ENCODE results near the gene NPTX1.

NPTX1 gene

DNA sequence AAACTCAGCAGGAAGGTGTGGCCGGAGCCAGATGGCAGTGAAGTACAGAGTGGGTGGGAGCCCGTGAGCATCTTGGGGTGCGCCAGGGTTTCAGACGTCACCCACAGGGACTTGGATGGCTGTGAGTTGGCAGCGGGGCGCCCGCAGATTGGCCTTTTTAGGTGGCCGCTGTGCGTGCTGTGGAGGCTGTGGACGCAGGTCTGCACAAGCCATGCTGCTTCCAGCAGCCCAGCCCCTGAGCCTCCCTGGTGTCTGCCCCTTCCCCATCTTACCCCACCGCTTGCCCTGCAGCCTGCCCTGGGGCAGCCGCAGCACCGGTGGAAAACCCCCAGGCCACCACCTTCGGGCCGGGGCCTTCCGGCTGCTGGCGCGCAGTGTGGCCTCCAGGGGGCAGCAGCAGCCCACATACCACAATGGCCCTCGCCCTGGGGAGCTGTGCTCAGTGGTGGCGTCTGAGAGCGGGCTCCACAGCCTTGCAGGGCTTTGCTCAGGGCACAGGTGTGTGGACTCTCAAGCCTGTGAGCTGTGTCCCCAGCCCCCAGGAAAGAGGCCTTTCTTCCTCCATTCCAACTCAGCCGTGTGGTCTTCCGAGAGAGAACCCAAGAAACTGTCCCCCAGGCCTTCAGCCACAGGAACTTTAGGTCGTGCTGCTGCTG, 49.6 kb downstream of the NPTX1 start:
- H3K9me3 ChIP-seq (replicated peaks; ENCODE audit: low read length) = no peaks in the 10 kb centered on the region
- H3K36me3 ChIP-seq (ENCODE audit: insufficient read depth, low read length) = no peaks in the 10 kb centered on the region
- no peaks in the 10 kb centered on the region for H3K27me3 ChIP-seq (ENCODE audit: control insufficient read depth, insufficient read depth, low read length)
- no peaks in the 10 kb centered on the region for H3K4me1 ChIP-seq (ENCODE audit: control insufficient read depth, insufficient read depth, low read length)
- H3K9ac ChIP-seq (ENCODE audit: low read depth, low read length) = no peak overlapping the region
- H3K4me3 ChIP-seq (ENCODE audit: low read length) = no peak overlapping the region
- no peak overlapping the region for H3K4me2 ChIP-seq (ENCODE audit: low read length)

- H3K9ac ChIP-seq (ENCODE audit: low read depth, low read length) = no peak overlapping the region
- H3K36me3 ChIP-seq (ENCODE audit: insufficient read depth, low read length) = no peaks in the 10 kb centered on the region
- no peaks in the 10 kb centered on the region for H3K27me3 ChIP-seq (ENCODE audit: control insufficient read depth, insufficient read depth, low read length)
- H3K4me2 ChIP-seq (ENCODE audit: low read length) = no peak overlapping the region
- no peak overlapping the region for H3K4me3 ChIP-seq (ENCODE audit: low read length)
- no peaks in the 10 kb centered on the region for H3K9me3 ChIP-seq (replicated peaks; ENCODE audit: low read length)
- H3K4me1 ChIP-seq (ENCODE audit: control insufficient read depth, insufficient read depth, low read length) = no peaks in the 10 kb centered on the region
Measured at GRCh38 chr17:80425835-80426426, 50.5 kb downstream of the NPTX1 start.

DNA sequence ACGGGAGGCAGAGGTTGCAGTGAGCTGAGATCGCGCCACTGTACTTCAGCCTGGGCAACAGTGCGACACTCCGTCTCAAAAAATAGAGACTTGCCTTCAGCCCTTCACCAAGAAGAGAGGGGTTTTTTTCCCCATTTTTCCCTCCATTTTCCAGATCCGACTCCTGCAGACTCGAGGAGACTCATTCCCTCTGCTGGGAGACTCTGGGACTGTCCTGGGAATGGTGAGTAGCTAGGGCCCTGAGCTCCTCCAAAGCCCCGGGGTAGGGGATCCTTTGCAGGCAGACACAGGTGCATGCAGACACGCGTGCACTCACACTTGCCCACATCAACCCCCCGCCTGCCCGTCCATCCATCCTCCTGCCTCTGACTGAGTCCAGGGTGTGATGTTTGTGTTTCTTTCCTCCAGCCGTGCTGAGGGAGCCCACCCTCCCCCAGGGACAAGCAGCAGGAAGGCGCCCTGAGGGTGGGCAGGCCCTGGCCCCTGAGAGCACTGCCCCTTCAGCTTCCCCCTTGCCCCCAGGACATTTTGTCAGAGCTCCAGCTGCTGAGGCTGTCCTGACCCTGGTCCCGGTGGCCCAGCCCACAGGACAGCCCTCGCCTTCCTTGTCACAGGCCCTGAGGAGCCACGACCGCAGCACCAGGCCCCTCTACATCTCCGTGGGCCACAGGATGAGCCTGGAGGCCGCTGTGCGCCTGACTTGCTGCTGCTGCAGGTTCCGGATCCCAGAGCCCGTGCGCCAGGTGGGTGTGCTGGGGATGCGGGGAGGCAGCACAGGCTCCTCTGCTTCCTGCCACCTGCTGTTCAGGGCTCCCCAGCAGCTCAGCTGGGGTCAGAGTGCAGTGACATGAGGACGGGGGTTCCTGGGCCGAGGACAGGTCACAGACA, 51.3 kb downstream of the NPTX1 start:
- H3K9ac ChIP-seq (ENCODE audit: low read depth, low read length) = no peak overlapping the region
- no peaks in the 10 kb centered on the region for H3K27me3 ChIP-seq (ENCODE audit: control insufficient read depth, insufficient read depth, low read length)
- H3K4me3 ChIP-seq (ENCODE audit: low read length) = no peak overlapping the region
- no peaks in the 10 kb centered on the region for H3K9me3 ChIP-seq (replicated peaks; ENCODE audit: low read length)
- H3K36me3 ChIP-seq (ENCODE audit: insufficient read depth, low read length) = peaks cover 3% of the 10 kb centered on the region
- no peak overlapping the region for H3K4me2 ChIP-seq (ENCODE audit: low read length)
- H3K4me1 ChIP-seq (ENCODE audit: control insufficient read depth, insufficient read depth, low read length) = no peaks in the 10 kb centered on the region

DNA sequence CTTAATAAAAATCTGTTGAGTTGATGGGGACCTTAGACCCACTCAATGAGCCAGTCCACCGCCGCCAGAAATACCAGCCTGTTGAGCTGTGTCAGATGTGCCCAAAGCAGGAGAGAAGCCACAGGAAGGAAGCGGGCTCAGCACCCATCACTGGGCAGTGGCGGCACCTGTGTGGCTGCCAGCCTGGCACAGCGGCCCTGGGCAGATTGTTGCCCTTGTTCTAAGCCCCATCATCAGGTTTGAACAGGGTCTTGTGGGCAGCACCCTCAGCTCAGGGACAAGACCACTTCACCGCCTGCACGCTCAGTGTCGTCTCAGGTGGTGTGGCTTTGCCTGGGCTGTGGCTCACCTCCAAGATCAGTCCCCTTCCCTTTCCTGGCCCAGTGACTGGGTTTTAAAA, 52.1 kb downstream of the NPTX1 start:
- no peak overlapping the region for H3K9ac ChIP-seq (ENCODE audit: low read depth, low read length)
- peaks cover 7% of the 10 kb centered on the region for H3K36me3 ChIP-seq (ENCODE audit: insufficient read depth, low read length)
- no peaks in the 10 kb centered on the region for H3K27me3 ChIP-seq (ENCODE audit: control insufficient read depth, insufficient read depth, low read length)
- H3K9me3 ChIP-seq (replicated peaks; ENCODE audit: low read length) = no peaks in the 10 kb centered on the region
- H3K4me1 ChIP-seq (ENCODE audit: control insufficient read depth, insufficient read depth, low read length) = no peaks in the 10 kb centered on the region
- no peak overlapping the region for H3K4me2 ChIP-seq (ENCODE audit: low read length)
- no peak overlapping the region for H3K4me3 ChIP-seq (ENCODE audit: low read length)

GRCh38 chr17:80423536-80424225, 52.7 kb downstream of the NPTX1 start:
- H3K36me3 ChIP-seq (ENCODE audit: insufficient read depth, low read length) = peaks cover 7% of the 10 kb centered on the region
- H3K4me3 ChIP-seq (ENCODE audit: low read length) = no peak overlapping the region
- no peak overlapping the region for H3K9ac ChIP-seq (ENCODE audit: low read depth, low read length)
- no peaks in the 10 kb centered on the region for H3K4me1 ChIP-seq (ENCODE audit: control insufficient read depth, insufficient read depth, low read length)
- no peak overlapping the region for H3K4me2 ChIP-seq (ENCODE audit: low read length)
- no peaks in the 10 kb centered on the region for H3K27me3 ChIP-seq (ENCODE audit: control insufficient read depth, insufficient read depth, low read length)
- H3K9me3 ChIP-seq (replicated peaks; ENCODE audit: low read length) = no peaks in the 10 kb centered on the region

GRCh38 chr17:80422981-80423380, 53.4 kb downstream of the NPTX1 start:
- H3K9ac ChIP-seq (ENCODE audit: low read depth, low read length) = no peak overlapping the region
- no peaks in the 10 kb centered on the region for H3K4me1 ChIP-seq (ENCODE audit: control insufficient read depth, insufficient read depth, low read length)
- H3K27me3 ChIP-seq (ENCODE audit: control insufficient read depth, insufficient read depth, low read length) = no peaks in the 10 kb centered on the region
- H3K36me3 ChIP-seq (ENCODE audit: insufficient read depth, low read length) = peaks cover 7% of the 10 kb centered on the region
- H3K9me3 ChIP-seq (replicated peaks; ENCODE audit: low read length) = no peaks in the 10 kb centered on the region
- H3K4me2 ChIP-seq (ENCODE audit: low read length) = no peak overlapping the region
- no peak overlapping the region for H3K4me3 ChIP-seq (ENCODE audit: low read length)

DNA sequence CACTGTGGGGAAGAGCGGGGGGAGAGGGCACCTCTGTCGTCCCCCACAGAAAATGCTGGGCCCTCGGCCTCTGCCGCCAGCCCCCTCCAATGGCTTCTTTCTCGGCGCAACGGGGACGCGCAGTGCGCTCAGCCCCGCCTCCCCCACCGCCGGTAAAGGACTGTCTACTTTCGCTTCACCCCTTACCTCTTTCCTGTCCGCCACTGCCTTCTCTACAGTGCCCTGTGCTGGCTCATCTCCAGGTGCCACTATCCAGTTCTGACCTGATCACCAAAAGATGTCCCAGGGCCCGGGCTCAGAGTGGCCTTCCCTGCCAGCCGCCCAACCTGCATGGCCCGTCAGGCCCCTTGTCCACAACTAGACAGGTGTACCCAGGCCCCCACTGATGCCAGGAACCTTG, 54.1 kb downstream of the NPTX1 start:
- no peak overlapping the region for H3K9ac ChIP-seq (ENCODE audit: low read depth, low read length)
- H3K9me3 ChIP-seq (replicated peaks; ENCODE audit: low read length) = no peaks in the 10 kb centered on the region
- H3K4me1 ChIP-seq (ENCODE audit: control insufficient read depth, insufficient read depth, low read length) = no peaks in the 10 kb centered on the region
- H3K4me2 ChIP-seq (ENCODE audit: low read length) = no peak overlapping the region
- H3K4me3 ChIP-seq (ENCODE audit: low read length) = no peak overlapping the region
- no peaks in the 10 kb centered on the region for H3K27me3 ChIP-seq (ENCODE audit: control insufficient read depth, insufficient read depth, low read length)
- H3K36me3 ChIP-seq (ENCODE audit: insufficient read depth, low read length) = peaks cover 13% of the 10 kb centered on the region

- Histone ChIP-seq H3K36me3 (ENCODE audit: insufficient read depth, low read length) (peaks cover 13% of the 10 kb centered on the region), H3K9me3 (replicated peaks; ENCODE audit: low read length) (no peaks in the 10 kb centered on the region), H3K4me3 (ENCODE audit: low read length) (no peak overlapping the region), H3K4me2 (ENCODE audit: low read length) (no peak overlapping the region), H3K27me3 (ENCODE audit: control insufficient read depth, insufficient read depth, low read length) (no peaks in the 10 kb centered on the region), H3K9ac (ENCODE audit: low read depth, low read length) (no peak overlapping the region), H3K4me1 (ENCODE audit: control insufficient read depth, insufficient read depth, low read length) (no peaks in the 10 kb centered on the region)
Measured at GRCh38 chr17:80421381-80422090, 54.9 kb downstream of the NPTX1 start.

DNA sequence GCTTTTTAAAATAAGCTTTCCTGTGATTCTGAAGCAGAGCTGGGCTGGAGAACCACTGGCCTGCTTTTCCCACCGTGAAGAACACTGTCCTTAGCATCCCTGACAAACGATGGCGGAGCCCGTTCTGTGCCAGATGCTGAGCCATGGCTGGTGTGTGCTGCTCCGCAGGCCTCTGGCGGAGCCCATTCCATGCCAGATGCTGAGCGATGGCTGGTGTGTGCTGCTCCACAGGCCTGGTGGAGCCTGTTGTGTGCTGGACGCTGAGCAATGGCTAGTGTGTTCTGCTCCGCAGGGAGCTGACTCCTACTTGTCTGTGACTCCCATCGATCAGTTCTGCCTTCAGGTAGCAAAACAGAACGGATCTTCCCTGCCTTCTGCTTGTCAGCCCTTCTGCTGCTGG, 57.2 kb downstream of the NPTX1 start:
- no peak overlapping the region for H3K9ac ChIP-seq (ENCODE audit: low read depth, low read length)
- H3K9me3 ChIP-seq (replicated peaks; ENCODE audit: low read length) = no peaks in the 10 kb centered on the region
- no peak overlapping the region for H3K4me2 ChIP-seq (ENCODE audit: low read length)
- peaks cover 1% of the 10 kb centered on the region for H3K27me3 ChIP-seq (ENCODE audit: control insufficient read depth, insufficient read depth, low read length)
- H3K4me3 ChIP-seq (ENCODE audit: low read length) = no peak overlapping the region
- H3K36me3 ChIP-seq (ENCODE audit: insufficient read depth, low read length) = peaks cover 13% of the 10 kb centered on the region
- peaks cover 8% of the 10 kb centered on the region for H3K4me1 ChIP-seq (ENCODE audit: control insufficient read depth, insufficient read depth, low read length)

DNA sequence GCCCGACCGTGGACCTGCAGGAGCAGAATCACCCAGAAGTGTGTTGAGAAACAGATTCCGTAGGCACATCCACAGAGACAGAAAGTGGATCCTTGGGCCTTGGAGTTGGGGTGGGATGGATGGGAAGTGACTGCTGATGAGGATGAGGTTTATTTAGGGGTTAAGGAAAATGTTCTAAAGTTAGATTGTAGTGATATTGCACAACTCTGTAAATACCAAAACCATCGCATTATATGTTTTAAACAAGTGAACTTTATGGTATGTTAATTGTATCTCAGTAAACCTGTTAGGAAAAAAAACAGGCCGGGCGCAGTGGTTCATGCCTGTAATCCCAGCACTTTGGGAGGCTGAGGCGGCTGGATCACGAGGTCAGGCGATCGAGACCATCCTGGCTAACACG, 57.8 kb downstream of the NPTX1 start:
- Histone ChIP-seq H3K9ac (ENCODE audit: low read depth, low read length) (no peak overlapping the region), H3K27me3 (ENCODE audit: control insufficient read depth, insufficient read depth, low read length) (peaks cover 8% of the 10 kb centered on the region), H3K4me2 (ENCODE audit: low read length) (no peak overlapping the region), H3K9me3 (replicated peaks; ENCODE audit: low read length) (no peaks in the 10 kb centered on the region), H3K4me1 (ENCODE audit: control insufficient read depth, insufficient read depth, low read length) (peaks cover 14% of the 10 kb centered on the region), H3K36me3 (ENCODE audit: insufficient read depth, low read length) (peaks cover 13% of the 10 kb centered on the region), H3K4me3 (ENCODE audit: low read length) (no peak overlapping the region)
